Hepatocyte (in vitro differentiated cells): ENCODE results near the gene OR8H3. TPM values are rescaled to one million over a fixed set of nuclear protein-coding genes. Genes with fewer than 3 reads are reported as not detected.

Experiments used
- DNase-seq: peaks from one replicate; pipeline ENCODE4 v3.0.0-alpha.2; 2016; ENCODE audit warnings: low spot score
- H2AFZ ChIP-seq: fragments of 200-600 bp; sonication (generic); 2 replicates; pipeline ENCODE4 v1.6.0; 2016; ENCODE audit warnings: antibody characterized with exemption, mild to moderate bottlenecking
- H3K27ac ChIP-seq: fragments of 200-600 bp; sonication (generic); 2 replicates; pipeline ENCODE4 v1.5.1; 2016; ENCODE audit warnings: mild to moderate bottlenecking
- H3K27me3 ChIP-seq: fragments of 200-600 bp; sonication (generic); 2 replicates; pipeline ENCODE4 v1.6.1; 2016
- H3K36me3 ChIP-seq: fragments of 200-600 bp; sonication (generic); replicated peaks from 2 replicates; pipeline ENCODE4 v1.5.1; 2016; ENCODE audit warnings: low read depth; ENCODE audit not compliant: insufficient read depth
- H3K4me1 ChIP-seq: fragments of 200-600 bp; sonication (generic); 2 replicates; pipeline ENCODE4 v1.5.1; 2016; ENCODE audit warnings: mild to moderate bottlenecking, moderate library complexity; ENCODE audit not compliant: insufficient read depth
- H3K4me2 ChIP-seq: fragments of 200-600 bp; sonication (generic); 2 replicates; pipeline ENCODE4 v1.6.0; 2016
- H3K4me3 ChIP-seq: fragments of 200-600 bp; sonication (generic); 2 replicates; pipeline ENCODE4 v1.5.1; 2016; ENCODE audit warnings: mild to moderate bottlenecking
- H3K79me2 ChIP-seq: fragments of 200-600 bp; sonication (generic); 2 replicates; pipeline ENCODE4 v1.6.0; 2017; ENCODE audit warnings: mild to moderate bottlenecking
- H3K9me2 ChIP-seq: fragments of 200-600 bp; sonication (generic); replicated peaks from 2 replicates; pipeline ENCODE4 v1.6.0; 2017; ENCODE audit warnings: mild to moderate bottlenecking; ENCODE audit not compliant: insufficient read depth
- H3K9me3 ChIP-seq: fragments of 200-600 bp; sonication (generic); 2 replicates; pipeline ENCODE4 v1.5.1; 2016; ENCODE audit warnings: low read depth, mild to moderate bottlenecking
- H4K20me1 ChIP-seq: fragments of 200-600 bp; sonication (generic); 2 replicates; pipeline ENCODE4 v1.6.0; 2016; ENCODE audit warnings: mild to moderate bottlenecking; ENCODE audit not compliant: insufficient read depth, poor library complexity, severe bottlenecking
- CTCF ChIP-seq: fragments of 200-600 bp; sonication (generic); IDR thresholded peaks from 2 replicates; pipeline ENCODE4 v1.5.1; 2016; ENCODE audit warnings: antibody characterized with exemption, mild to moderate bottlenecking; ENCODE audit not compliant: poor library complexity
- EZH2 ChIP-seq: fragments of 200-600 bp; sonication (generic); IDR thresholded peaks from 2 replicates; pipeline ENCODE4 v1.6.1; 2016; ENCODE audit warnings: antibody characterized with exemption, mild to moderate bottlenecking, borderline replicate concordance
- EZH2phosphoT487 ChIP-seq: fragments of 200-600 bp; sonication (generic); IDR thresholded peaks from one replicate; pipeline ENCODE4 v1.6.1; 2018; ENCODE audit warnings: antibody characterized with exemption, mild to moderate bottlenecking, low read depth, moderate library complexity; ENCODE audit not compliant: unreplicated experiment, severe bottlenecking
- WGBS: methylation state at CpG from one replicate; pipeline ENCODE4 v1.1.6; 2016; ENCODE audit warnings: low lambda C conversion rate; ENCODE audit errors: missing lambda C conversion rate; 5-methylcytosine and 5-hydroxymethylcytosine counted together
- polyA plus RNA-seq: library from polyadenylated mRNA; unstranded; fragments of >200 nt; fragmentation: Nextera tagmentation; extraction: Ambion mirVana; gene quantifications from 2 replicates; pipeline ENCODE4 v1.2.1, GENCODE V29; 2016
- total RNA-seq: library from RNA; depleted of rRNA; stranded (reverse); fragments of >200 nt; gene quantifications from 2 replicates; pipeline ENCODE4 v1.2.3, GENCODE V29; 2014

Gene OR8H3
- total RNA-seq (not detected in 2 replicates), polyA plus RNA-seq (not detected in 2 replicates)

GRCh38 chr11:56122073-56122472, at the start of gene OR8H3:
TSS of gene OR8H3 (plus strand) at chr11:56122373. CDS start at chr11:56122373, 0 bp downstream.
- H3K9me2 ChIP-seq: no peaks in the 10 kb centered on the region
- H3K4me2 ChIP-seq: no peak within 1 kb of the TSS
- H3K79me2 ChIP-seq: no peaks in the 10 kb centered on the region
- 83% methylated on average over 6 of the region's 6 CpGs for WGBS
- TF ChIP-seq EZH2 (no peak), EZH2phosphoT487 (no peak)
- H3K9me3 ChIP-seq: no peaks in the 10 kb centered on the region
- no peak within 1 kb of the TSS for H2AFZ ChIP-seq
- H3K4me3 ChIP-seq: no peak within 1 kb of the TSS
- no peaks in the 10 kb centered on the region for H3K27me3 ChIP-seq
- H3K36me3 ChIP-seq: no peaks in the 10 kb centered on the region
- H4K20me1 ChIP-seq: no peaks in the 10 kb centered on the region
- no peak for DNase-seq
- H3K27ac ChIP-seq: no peak within 1 kb of the TSS
- no peaks in the 10 kb centered on the region for H3K4me1 ChIP-seq

- Histone ChIP-seq H4K20me1 (no peaks in the 10 kb centered on the region), H3K27ac (no peak overlapping the region), H3K9me3 (no peaks in the 10 kb centered on the region), H3K4me2 (no peak overlapping the region), H3K9me2 (peaks cover 4% of the 10 kb centered on the region), H3K27me3 (no peaks in the 10 kb centered on the region), H3K4me1 (no peaks in the 10 kb centered on the region), H3K79me2 (no peaks in the 10 kb centered on the region), H3K4me3 (no peak overlapping the region), H2AFZ (no peak overlapping the region), H3K36me3 (no peaks in the 10 kb centered on the region)
- 93% methylated on average over 3 of the region's 3 CpGs for WGBS
- TF ChIP-seq EZH2phosphoT487: no peak
- TF ChIP-seq CTCF: no peak
- no peak for TF ChIP-seq EZH2
- no peak for DNase-seq
Measured at GRCh38 chr11:56089697-56090096, 32.5 kb upstream of the OR8H3 start.

GRCh38 chr11:56093008-56093407, 29.2 kb upstream of the OR8H3 start, which contains the start of gene OR8I2:
TSS of gene OR8I2 (plus strand) at chr11:56093308. CDS start at chr11:56093308, 0 bp downstream.
- no peaks in the 10 kb centered on the region for H3K27me3 ChIP-seq
- no peak within 1 kb of the TSS for H3K27ac ChIP-seq
- no peak for TF ChIP-seq CTCF
- no peak for DNase-seq
- no peaks in the 10 kb centered on the region for H3K4me1 ChIP-seq
- H3K9me3 ChIP-seq: no peaks in the 10 kb centered on the region
- WGBS: 64% methylated on average over 3 of the region's 3 CpGs
- no peak within 1 kb of the TSS for H3K4me3 ChIP-seq
- H3K9me2 ChIP-seq: peaks cover 4% of the 10 kb centered on the region
- no peak within 1 kb of the TSS for H3K4me2 ChIP-seq
- no peaks in the 10 kb centered on the region for H3K79me2 ChIP-seq
- no peak within 1 kb of the TSS for H2AFZ ChIP-seq
- no peaks in the 10 kb centered on the region for H3K36me3 ChIP-seq
- no peaks in the 10 kb centered on the region for H4K20me1 ChIP-seq

- no peak within 1 kb of the TSS for H2AFZ ChIP-seq
- H3K27ac ChIP-seq: no peak within 1 kb of the TSS
- no peaks in the 10 kb centered on the region for H3K36me3 ChIP-seq
- H3K9me2 ChIP-seq: no peaks in the 10 kb centered on the region
- no peaks in the 10 kb centered on the region for H3K9me3 ChIP-seq
- H4K20me1 ChIP-seq: no peaks in the 10 kb centered on the region
- H3K4me1 ChIP-seq: no peaks in the 10 kb centered on the region
- no peaks in the 10 kb centered on the region for H3K79me2 ChIP-seq
- TF ChIP-seq EZH2phosphoT487 (no peak), EZH2 (no peak), CTCF (no peak)
- H3K4me3 ChIP-seq: no peak within 1 kb of the TSS
- DNase-seq: no peak
- no peak within 1 kb of the TSS for H3K4me2 ChIP-seq
- H3K27me3 ChIP-seq: no peaks in the 10 kb centered on the region
Measured at GRCh38 chr11:56103210-56103737, 18.9 kb upstream of the OR8H3 start, which contains the start of gene OR8H2. TSS of gene OR8H2 (plus strand) at chr11:56103687. CDS start at chr11:56105043, 1,356 bp downstream.
